ENCODE results near the gene BCL10.

Gene BCL10

DNA sequence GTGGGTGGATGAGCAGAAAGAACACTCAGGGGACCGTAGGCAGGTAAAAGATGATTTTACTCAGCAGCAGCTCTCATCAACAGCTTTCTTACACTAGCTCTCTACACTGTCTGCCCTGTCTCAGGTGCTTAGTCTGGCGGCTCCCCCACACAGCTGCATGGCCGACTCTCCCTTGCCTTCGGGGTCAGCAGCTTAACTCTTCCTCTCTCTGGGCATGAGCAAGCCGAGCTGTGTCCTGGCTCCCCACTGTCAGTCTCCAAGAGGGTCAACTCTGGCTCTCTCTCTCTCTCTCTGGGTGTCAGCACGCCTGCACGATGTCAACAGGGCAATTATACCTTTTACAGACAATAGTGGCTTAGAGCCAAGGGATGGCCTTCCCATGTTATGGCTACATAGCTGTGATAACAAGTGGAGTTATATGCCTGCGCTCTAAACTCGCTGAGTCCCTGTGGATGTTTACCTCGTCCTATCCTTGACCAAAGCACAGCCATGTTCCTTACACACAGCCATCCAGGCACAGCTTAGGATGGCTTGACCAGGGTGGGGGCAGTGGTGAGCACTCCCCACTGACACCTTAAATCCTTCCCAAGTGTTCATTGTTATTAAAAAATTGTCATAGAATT lies 3.1 kb upstream of the BCL10 start:
- no peak for DNase-seq (ENCODE audit: low read depth)
- no peak for TF ChIP-seq CTCF (IDR thresholded peaks at IDR 0.05; ENCODE audit: insufficient read depth, low read depth, low read length, missing control alignments)
- H3K4me3 ChIP-seq (ENCODE audit: low read length): no peak overlapping the region

GRCh38 chr1:85278853-85279314 lies 2.5 kb upstream of the BCL10 start:
- DNase-seq (ENCODE audit: low read depth): peak; percentile 95
- TF ChIP-seq CTCF (IDR thresholded peaks at IDR 0.05; ENCODE audit: insufficient read depth, low read depth, low read length, missing control alignments): no peak
- H3K4me3 ChIP-seq (ENCODE audit: low read length): no peak overlapping the region

- no peak for TF ChIP-seq CTCF (IDR thresholded peaks at IDR 0.05; ENCODE audit: insufficient read depth, low read depth, low read length, missing control alignments)
- H3K4me3 ChIP-seq (ENCODE audit: low read length): no peak overlapping the region
- DNase-seq (ENCODE audit: low read depth): no peak
Measured at GRCh38 chr1:85277802-85278201, 1.4 kb upstream of the BCL10 start.

GRCh38 chr1:85276978-85277639 lies 677 bp upstream of the BCL10 start:
- TF ChIP-seq CTCF (IDR thresholded peaks at IDR 0.05; ENCODE audit: insufficient read depth, low read depth, low read length, missing control alignments): no peak
- peak overlapping the region; percentile 6 for H3K4me3 ChIP-seq (ENCODE audit: low read length)
- DNase-seq (ENCODE audit: low read depth): no peak

GRCh38 chr1:85275701-85276214 lies 674 bp downstream of the BCL10 start:
- no peak for TF ChIP-seq CTCF (IDR thresholded peaks at IDR 0.05; ENCODE audit: insufficient read depth, low read depth, low read length, missing control alignments)
- DNase-seq (ENCODE audit: low read depth): peak; percentile 31
- peak overlapping the region; percentile 72 for H3K4me3 ChIP-seq (ENCODE audit: low read length)

GRCh38 chr1:85274969-85275453 lies 1.4 kb downstream of the BCL10 start:
- no peak for TF ChIP-seq CTCF (IDR thresholded peaks at IDR 0.05; ENCODE audit: insufficient read depth, low read depth, low read length, missing control alignments)
- H3K4me3 ChIP-seq (ENCODE audit: low read length): peak overlapping the region; percentile 72
- DNase-seq (ENCODE audit: low read depth): peak; percentile 87
